HepG2 (cell line): ENCODE results near the gene CYLD.

Experiments used
- SRF ChIP-seq: IDR thresholded peaks from 2 replicates; pipeline ENCODE4 v1.6.1; 2011; ENCODE audit warnings: mild to moderate bottlenecking, low read depth, low read length, moderate library complexity
- ZFP36 ChIP-seq: fragments of 150-350 bp; IDR thresholded peaks from 2 replicates; pipeline ENCODE4 v1.6.1; 2018; ENCODE audit warnings: borderline replicate concordance, low read length, low read depth; ENCODE audit not compliant: partially characterized antibody
- ZNF207 ChIP-seq: fragments of 450-650 bp; IDR thresholded peaks from 2 replicates; pipeline ENCODE4 v1.6.1; 2016; ENCODE audit warnings: antibody characterized with exemption, borderline replicate concordance
- TF ChIP-seq, protein P1 (sequence below): sonication (generic); formaldehyde crosslinking; IDR thresholded peaks from 2 replicates; pipeline ENCODE4 v1.9.0; 2021; ENCODE audit warnings: missing genetic modification reagents, borderline replicate concordance
- TF ChIP-seq, protein P2 (sequence below): sonication (generic); formaldehyde crosslinking; IDR thresholded peaks from 2 replicates; pipeline ENCODE4 v1.4.0; 2020; ENCODE audit warnings: missing genetic modification reagents, mild to moderate bottlenecking, borderline replicate concordance

DNA sequence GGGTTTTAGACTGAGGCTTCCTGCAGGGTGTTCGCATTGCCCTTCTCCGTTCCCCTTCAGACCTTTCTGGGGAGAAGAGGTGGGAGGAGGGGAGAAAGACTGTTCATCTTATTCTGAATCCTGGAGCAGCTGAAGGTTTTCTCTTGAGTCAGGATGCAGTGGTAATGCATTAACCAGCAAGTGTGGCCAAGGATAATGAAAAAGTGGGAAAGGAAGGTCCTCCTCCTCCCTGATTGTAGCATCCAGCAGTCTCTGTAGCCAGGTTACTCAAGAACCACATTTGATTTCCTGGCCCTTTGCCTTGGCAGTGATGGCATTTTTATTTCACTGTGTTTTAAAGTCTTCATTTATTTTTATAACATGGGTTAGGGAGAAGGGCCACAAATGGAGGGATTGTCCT, 59.1 kb downstream of the CYLD start:
- no peak for TF ChIP-seq SRF
- TF ChIP-seq, protein P1, sequence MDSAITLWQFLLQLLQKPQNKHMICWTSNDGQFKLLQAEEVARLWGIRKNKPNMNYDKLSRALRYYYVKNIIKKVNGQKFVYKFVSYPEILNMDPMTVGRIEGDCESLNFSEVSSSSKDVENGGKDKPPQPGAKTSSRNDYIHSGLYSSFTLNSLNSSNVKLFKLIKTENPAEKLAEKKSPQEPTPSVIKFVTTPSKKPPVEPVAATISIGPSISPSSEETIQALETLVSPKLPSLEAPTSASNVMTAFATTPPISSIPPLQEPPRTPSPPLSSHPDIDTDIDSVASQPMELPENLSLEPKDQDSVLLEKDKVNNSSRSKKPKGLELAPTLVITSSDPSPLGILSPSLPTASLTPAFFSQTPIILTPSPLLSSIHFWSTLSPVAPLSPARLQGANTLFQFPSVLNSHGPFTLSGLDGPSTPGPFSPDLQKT = no peak
- TF ChIP-seq ZNF207 = no peak
- TF ChIP-seq, protein P2, sequence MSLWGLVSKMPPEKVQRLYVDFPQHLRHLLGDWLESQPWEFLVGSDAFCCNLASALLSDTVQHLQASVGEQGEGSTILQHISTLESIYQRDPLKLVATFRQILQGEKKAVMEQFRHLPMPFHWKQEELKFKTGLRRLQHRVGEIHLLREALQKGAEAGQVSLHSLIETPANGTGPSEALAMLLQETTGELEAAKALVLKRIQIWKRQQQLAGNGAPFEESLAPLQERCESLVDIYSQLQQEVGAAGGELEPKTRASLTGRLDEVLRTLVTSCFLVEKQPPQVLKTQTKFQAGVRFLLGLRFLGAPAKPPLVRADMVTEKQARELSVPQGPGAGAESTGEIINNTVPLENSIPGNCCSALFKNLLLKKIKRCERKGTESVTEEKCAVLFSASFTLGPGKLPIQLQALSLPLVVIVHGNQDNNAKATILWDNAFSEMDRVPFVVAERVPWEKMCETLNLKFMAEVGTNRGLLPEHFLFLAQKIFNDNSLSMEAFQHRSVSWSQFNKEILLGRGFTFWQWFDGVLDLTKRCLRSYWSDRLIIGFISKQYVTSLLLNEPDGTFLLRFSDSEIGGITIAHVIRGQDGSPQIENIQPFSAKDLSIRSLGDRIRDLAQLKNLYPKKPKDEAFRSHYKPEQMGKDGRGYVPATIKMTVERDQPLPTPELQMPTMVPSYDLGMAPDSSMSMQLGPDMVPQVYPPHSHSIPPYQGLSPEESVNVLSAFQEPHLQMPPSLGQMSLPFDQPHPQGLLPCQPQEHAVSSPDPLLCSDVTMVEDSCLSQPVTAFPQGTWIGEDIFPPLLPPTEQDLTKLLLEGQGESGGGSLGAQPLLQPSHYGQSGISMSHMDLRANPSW (CRISPR knock-in tag) = no peak
- TF ChIP-seq ZFP36 = no peak
